ES-I3 (cell line): ENCODE measurements around the gene FBN3.
A peak's percentile ranks its signal among the peaks of the same experiment; 100 is the strongest.
"Not testable (repeated sequence)": the region's sequence is repeated elsewhere in the genome, so short reads cannot be mapped to it uniquely, and the experiment has no call there.

Source experiments
- H3K36me3 ChIP-seq: 2 replicates; pipeline ENCODE4 v1.6.1; 2013; ENCODE audit warnings: mild to moderate bottlenecking, low read length, control low read depth, moderate library complexity; ENCODE audit not compliant: insufficient read depth
- H3K4me1 ChIP-seq: 2 replicates; pipeline ENCODE4 v1.6.1; 2013; ENCODE audit warnings: mild to moderate bottlenecking, control low read depth, low read length; ENCODE audit not compliant: insufficient read depth
- H3K9ac ChIP-seq: 2 replicates; pipeline ENCODE4 v1.6.1; 2013; ENCODE audit warnings: low read depth, mild to moderate bottlenecking, low read length, moderate library complexity
- H3K9me3 ChIP-seq: 2 replicates; pipeline ENCODE4 v1.6.1; 2013; ENCODE audit warnings: mild to moderate bottlenecking, low read length, moderate library complexity; ENCODE audit not compliant: control insufficient read depth, insufficient read depth

FBN3 gene

GRCh38 chr19:8158411-8159074 lies 9.2 kb upstream of the FBN3 start:
- Histone ChIP-seq H3K9ac (no peak overlapping the region), H3K36me3 (no peaks in the 10 kb centered on the region), H3K9me3 (no peaks in the 10 kb centered on the region), H3K4me1 (peaks cover 10% of the 10 kb centered on the region; the same call in 1 of the 2 replicates)

- Histone ChIP-seq H3K36me3 (no peaks in the 10 kb centered on the region), H3K4me1 (peaks cover 6% of the 10 kb centered on the region; the same call in 1 of the 2 replicates), H3K9me3 (no peaks in the 10 kb centered on the region), H3K9ac (no peak overlapping the region)
Observed at GRCh38 chr19:8155318-8155717, 5.9 kb upstream of the FBN3 start.

- not testable (repeated sequence) for H3K9me3 ChIP-seq, H3K9ac ChIP-seq, H3K36me3 ChIP-seq
- peaks cover 11% of the 10 kb centered on the region; the same call in 1 of the 2 replicates for H3K4me1 ChIP-seq
Observed at GRCh38 chr19:8154014-8154413, 4.6 kb upstream of the FBN3 start.

GRCh38 chr19:8151767-8152035 lies 2.3 kb upstream of the FBN3 start:
- Histone ChIP-seq H3K9ac (no peak overlapping the region), H3K9me3 (no peaks in the 10 kb centered on the region), H3K36me3 (no peaks in the 10 kb centered on the region), H3K4me1 (peaks cover 19% of the 10 kb centered on the region; the same call in 1 of the 2 replicates)

- H3K9me3 ChIP-seq, result no peaks in the 10 kb centered on the region
- peaks cover 24% of the 10 kb centered on the region; the same call in 1 of the 2 replicates for H3K4me1 ChIP-seq
- H3K9ac ChIP-seq, result no peak overlapping the region
- no peaks in the 10 kb centered on the region for H3K36me3 ChIP-seq
Observed at GRCh38 chr19:8150998-8151766, 1.8 kb upstream of the FBN3 start.

GRCh38 chr19:8150178-8150865 lies 930 bp upstream of the FBN3 start:
- H3K36me3 ChIP-seq, result no peaks in the 10 kb centered on the region
- H3K9ac ChIP-seq, result peak overlapping the region; percentile 69
- H3K9me3 ChIP-seq, result no peaks in the 10 kb centered on the region
- H3K4me1 ChIP-seq, result peaks cover 26% of the 10 kb centered on the region; the same call in 1 of the 2 replicates

- H3K9me3 ChIP-seq, result no peaks in the 10 kb centered on the region
- H3K36me3 ChIP-seq, result no peaks in the 10 kb centered on the region
- H3K9ac ChIP-seq, result peak overlapping the region; percentile 69
- H3K4me1 ChIP-seq, result peaks cover 20% of the 10 kb centered on the region; the same call in 1 of the 2 replicates
Observed at GRCh38 chr19:8148410-8149260, 757 bp downstream of the FBN3 start.

GRCh38 chr19:8148088-8148409 lies 1.3 kb downstream of the FBN3 start:
- Histone ChIP-seq H3K9me3 (no peaks in the 10 kb centered on the region), H3K36me3 (no peaks in the 10 kb centered on the region), H3K9ac (peak overlapping the region; percentile 69; the same call in 1 of the 2 replicates), H3K4me1 (peaks cover 23% of the 10 kb centered on the region; the same call in 1 of the 2 replicates)

GRCh38 chr19:8147582-8147978 lies 1.8 kb downstream of the FBN3 start:
- H3K9me3 ChIP-seq, result no peaks in the 10 kb centered on the region
- no peak overlapping the region for H3K9ac ChIP-seq
- H3K4me1 ChIP-seq, result peaks cover 25% of the 10 kb centered on the region; the same call in 1 of the 2 replicates
- no peaks in the 10 kb centered on the region for H3K36me3 ChIP-seq

GRCh38 chr19:8146877-8147581 lies 2.4 kb downstream of the FBN3 start:
- Histone ChIP-seq H3K9ac (no peak overlapping the region), H3K4me1 (peaks cover 25% of the 10 kb centered on the region; the same call in 1 of the 2 replicates), H3K9me3 (no peaks in the 10 kb centered on the region), H3K36me3 (no peaks in the 10 kb centered on the region)

GRCh38 chr19:8144273-8144995 lies 5.0 kb downstream of the FBN3 start:
- no peaks in the 10 kb centered on the region for H3K9me3 ChIP-seq
- no peak overlapping the region for H3K9ac ChIP-seq
- peaks cover 7% of the 10 kb centered on the region; the same call in 1 of the 2 replicates for H3K36me3 ChIP-seq
- H3K4me1 ChIP-seq, result peaks cover 21% of the 10 kb centered on the region; the same call in 1 of the 2 replicates

GRCh38 chr19:8143041-8143440 lies 6.4 kb downstream of the FBN3 start:
- Histone ChIP-seq H3K4me1 (peaks cover 18% of the 10 kb centered on the region; the same call in 1 of the 2 replicates), H3K9me3 (no peaks in the 10 kb centered on the region), H3K9ac (no peak overlapping the region), H3K36me3 (peaks cover 7% of the 10 kb centered on the region; the same call in 1 of the 2 replicates)

GRCh38 chr19:8142513-8142900 lies 6.9 kb downstream of the FBN3 start:
- Histone ChIP-seq H3K9ac (no peak overlapping the region), H3K4me1 (peaks cover 13% of the 10 kb centered on the region; the same call in 1 of the 2 replicates), H3K9me3 (no peaks in the 10 kb centered on the region), H3K36me3 (peaks cover 7% of the 10 kb centered on the region; the same call in 1 of the 2 replicates)
